ENCODE measurements around the gene WNT10A. TPM values are rescaled to one million over a fixed set of nuclear protein-coding genes. Genes with fewer than 3 reads are reported as not detected.

Gene WNT10A
- total RNA-seq, 2 experiments from 2014 or later: 4.8 to 6.6 TPM

DNA sequence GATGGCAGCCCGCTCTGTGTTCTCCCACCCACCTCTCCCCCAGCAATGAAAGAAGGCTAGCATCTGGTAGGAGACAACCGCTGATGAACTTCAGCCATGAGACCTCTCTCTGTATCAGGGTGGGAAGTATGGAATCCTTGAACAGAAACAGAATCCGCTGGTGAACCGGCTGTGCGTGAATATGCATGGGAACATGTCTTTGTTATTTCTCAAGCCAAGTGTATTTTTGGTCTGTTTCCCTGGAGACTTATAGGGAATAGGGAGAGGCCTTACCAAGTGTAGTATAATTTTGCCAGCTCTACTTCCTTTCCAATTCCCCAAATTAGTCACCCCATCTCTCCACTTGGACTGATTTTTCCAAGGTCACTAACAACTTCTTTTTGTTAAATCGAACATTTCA, 30.1 kb downstream of the WNT10A start:
- ChIA-PET POLR2A (interaction anchor here (1.1 kb wide), 1 partner anchor 50 kb away, joined by 3 read pairs; no protein-coding TSS in a partner anchor), CTCF (interaction anchor here (0.6 to 7.4 kb wide), 5 partner anchors 13 to 228 kb away, joined by 3 to 35 read pairs (median 3); no protein-coding TSS in a partner anchor)
- Histone ChIP-seq H3K9me3 (ENCODE audit: control insufficient read depth in 1 of 2, insufficient read depth in 1 of 2, low read length in 2 of 2) (no peaks in the 10 kb centered on the region), H3K27me3 (ENCODE audit: control insufficient read depth in 1 of 2, insufficient read depth in 2 of 2, low read length in 2 of 2) (no peaks in the 10 kb centered on the region), H3K4me3 (ENCODE audit: low read length) (no peak overlapping the region), H3K27ac (ENCODE audit: low read depth in 1 of 2, low read length in 2 of 2) (no peak overlapping the region), H3K4me1 (ENCODE audit: insufficient read depth, low read length) (peaks cover 15% of the 10 kb centered on the region), H3K36me3 (ENCODE audit: insufficient read depth, low read length) (no peaks in the 10 kb centered on the region)
- Mint-ChIP-seq H3K4me3 (no peak overlapping the region), H3K4me1 (ENCODE audit: low read depth) (peaks cover 13% of the 10 kb centered on the region), H3K36me3 (ENCODE audit: low read depth) (no peaks in the 10 kb centered on the region), H3K27ac (no peak overlapping the region), H3K27me3 (peaks cover 30% of the 10 kb centered on the region), H3K9me3 (no peaks in the 10 kb centered on the region)
- intact Hi-C loops (cut with DNase I, micrococcal nuclease): no loop called here
- no peak for DNase-seq
- TF ChIP-seq, protein P1, sequence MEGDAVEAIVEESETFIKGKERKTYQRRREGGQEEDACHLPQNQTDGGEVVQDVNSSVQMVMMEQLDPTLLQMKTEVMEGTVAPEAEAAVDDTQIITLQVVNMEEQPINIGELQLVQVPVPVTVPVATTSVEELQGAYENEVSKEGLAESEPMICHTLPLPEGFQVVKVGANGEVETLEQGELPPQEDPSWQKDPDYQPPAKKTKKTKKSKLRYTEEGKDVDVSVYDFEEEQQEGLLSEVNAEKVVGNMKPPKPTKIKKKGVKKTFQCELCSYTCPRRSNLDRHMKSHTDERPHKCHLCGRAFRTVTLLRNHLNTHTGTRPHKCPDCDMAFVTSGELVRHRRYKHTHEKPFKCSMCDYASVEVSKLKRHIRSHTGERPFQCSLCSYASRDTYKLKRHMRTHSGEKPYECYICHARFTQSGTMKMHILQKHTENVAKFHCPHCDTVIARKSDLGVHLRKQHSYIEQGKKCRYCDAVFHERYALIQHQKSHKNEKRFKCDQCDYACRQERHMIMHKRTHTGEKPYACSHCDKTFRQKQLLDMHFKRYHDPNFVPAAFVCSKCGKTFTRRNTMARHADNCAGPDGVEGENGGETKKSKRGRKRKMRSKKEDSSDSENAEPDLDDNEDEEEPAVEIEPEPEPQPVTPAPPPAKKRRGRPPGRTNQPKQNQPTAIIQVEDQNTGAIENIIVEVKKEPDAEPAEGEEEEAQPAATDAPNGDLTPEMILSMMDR (IDR thresholded peaks at IDR 0.05): no peak
- ATAC-seq (ENCODE audit: poor library complexity): no peak

DNA sequence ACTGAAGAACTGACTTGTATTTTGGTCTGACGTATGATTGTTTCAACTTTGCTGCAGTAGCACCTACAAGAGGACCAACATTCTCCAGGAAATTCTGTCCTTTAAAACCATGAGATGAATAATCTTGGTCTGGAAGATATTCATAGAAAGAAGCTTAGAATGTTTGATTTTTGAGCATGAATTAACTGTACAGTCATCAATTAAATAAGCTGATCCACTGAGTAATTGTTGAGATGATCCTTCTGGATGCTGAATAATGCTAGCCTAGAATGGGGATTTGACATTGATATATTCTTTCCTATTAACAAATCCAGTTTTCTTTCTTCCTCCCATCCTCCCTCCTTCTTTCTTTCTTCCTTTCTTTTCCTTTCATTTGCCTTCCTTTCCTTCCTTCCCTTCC, 39.9 kb downstream of the WNT10A start:
- intact Hi-C loops (cut with DNase I, micrococcal nuclease): no loop called here
- CTCF ChIA-PET: no interaction called here
- Mint-ChIP-seq H3K4me1 (ENCODE audit: low read depth) (no peaks in the 10 kb centered on the region), H3K27me3 (peaks cover 62% of the 10 kb centered on the region), H3K4me3 (no peak overlapping the region), H3K27ac (no peak overlapping the region), H3K36me3 (ENCODE audit: low read depth) (no peaks in the 10 kb centered on the region), H3K9me3 (no peaks in the 10 kb centered on the region)
- Histone ChIP-seq H3K27ac (ENCODE audit: low read depth in 1 of 2, low read length in 2 of 2) (no peak overlapping the region), H3K36me3 (ENCODE audit: insufficient read depth, low read length) (no peaks in the 10 kb centered on the region), H3K27me3 (ENCODE audit: control insufficient read depth in 1 of 2, insufficient read depth in 2 of 2, low read length in 2 of 2) (peaks cover 12 to 15% of the 10 kb centered on the region in 2 experiments), H3K4me1 (ENCODE audit: insufficient read depth, low read length) (no peaks in the 10 kb centered on the region), H3K4me3 (ENCODE audit: low read length) (no peak overlapping the region), H3K9me3 (ENCODE audit: control insufficient read depth in 1 of 2, insufficient read depth in 1 of 2, low read length in 2 of 2) (peaks cover 0 to 8% of the 10 kb centered on the region in 2 experiments)
- DNase-seq (no peak), ATAC-seq (ENCODE audit: poor library complexity) (no peak)
- POLR2A ChIA-PET: no interaction called here
- TF ChIP-seq, protein P1 (IDR thresholded peaks at IDR 0.05): no peak

DNA sequence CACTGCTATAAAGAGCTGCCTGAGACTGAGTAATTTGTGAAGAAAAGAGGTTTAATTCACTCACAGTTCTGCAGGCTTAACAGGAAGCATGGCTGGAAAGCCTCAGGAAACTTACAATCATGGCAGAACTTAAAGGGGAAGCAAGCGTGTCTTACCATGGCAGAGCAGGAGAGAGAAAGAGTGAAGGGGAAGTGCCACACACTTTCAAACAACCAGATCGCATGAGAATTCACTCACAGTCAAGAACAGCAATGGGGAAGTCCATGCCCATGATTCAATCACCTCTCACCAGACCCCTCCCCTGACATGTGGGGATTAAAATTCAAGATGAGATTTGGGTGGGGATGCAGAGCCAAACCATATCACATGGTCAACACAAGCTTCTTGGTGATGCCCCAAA, 44.1 kb downstream of the WNT10A start:
- Histone ChIP-seq H3K4me1 (ENCODE audit: insufficient read depth, low read length) (no peaks in the 10 kb centered on the region), H3K27me3 (ENCODE audit: control insufficient read depth in 1 of 2, insufficient read depth in 2 of 2, low read length in 2 of 2) (peaks cover 12 to 27% of the 10 kb centered on the region in 2 experiments), H3K36me3 (ENCODE audit: insufficient read depth, low read length) (no peaks in the 10 kb centered on the region), H3K9me3 (ENCODE audit: control insufficient read depth in 1 of 2, insufficient read depth in 1 of 2, low read length in 2 of 2) (peaks cover 0 to 8% of the 10 kb centered on the region in 2 experiments), H3K27ac (ENCODE audit: low read depth in 1 of 2, low read length in 2 of 2) (no peak overlapping the region), H3K4me3 (ENCODE audit: low read length) (no peak overlapping the region)
- ChIA-PET POLR2A (no interaction called here), CTCF (no interaction called here)
- Mint-ChIP-seq H3K27me3 (peaks cover 76% of the 10 kb centered on the region), H3K36me3 (ENCODE audit: low read depth) (no peaks in the 10 kb centered on the region), H3K9me3 (no peaks in the 10 kb centered on the region), H3K4me3 (no peak overlapping the region), H3K27ac (no peak overlapping the region), H3K4me1 (ENCODE audit: low read depth) (no peaks in the 10 kb centered on the region)
- ATAC-seq (ENCODE audit: poor library complexity): no peak
- TF ChIP-seq, protein P1 (IDR thresholded peaks at IDR 0.05): no peak
- intact Hi-C loops (cut with DNase I, micrococcal nuclease): no loop called here
- no peak for DNase-seq
